Activated T-helper 9 cell treated with anti-CD3 and anti-CD28 coated beads, Interleukin-2, amount 50 U/mL, for 16 hours (primary cell): ENCODE data around the gene ERAP2.
"Not testable (repeated sequence)": the region's sequence is repeated elsewhere in the genome, so short reads cannot be mapped to it uniquely, and the experiment has no call there.

Source experiments
- DNase-seq: peaks from one replicate; pipeline ENCODE4 v3.0.0-alpha.2; 2020; ENCODE audit warnings: low read depth

ERAP2 gene

GRCh38 chr5:96876292-96876850 is at the start of gene ERAP2:
Gene ERAP2 (plus strand): TSS chr5:96876500. CDS start chr5:96879686, 3,186 bp downstream.
- DNase-seq, result no peak

GRCh38 chr5:96829297-96829696 is 47.0 kb upstream of the ERAP2 start:
- no peak for DNase-seq

GRCh38 chr5:96834016-96834415 is 42.3 kb upstream of the ERAP2 start:
- DNase-seq, result no peak

GRCh38 chr5:96835791-96836191 is 40.5 kb upstream of the ERAP2 start:
- DNase-seq, result no peak

- DNase-seq, result no peak
These were observed 39.5 kb upstream of the ERAP2 start for GRCh38 chr5:96836817-96837216.

GRCh38 chr5:96837303-96837702 is 39.0 kb upstream of the ERAP2 start:
- no peak for DNase-seq

GRCh38 chr5:96838201-96839070 is 37.9 kb upstream of the ERAP2 start:
- no peak for DNase-seq

GRCh38 chr5:96839071-96839592 is 37.2 kb upstream of the ERAP2 start:
- DNase-seq, result no peak

- not testable (repeated sequence) for DNase-seq
These were observed 34.4 kb upstream of the ERAP2 start for GRCh38 chr5:96841931-96842330.

GRCh38 chr5:96843140-96843539 is 33.2 kb upstream of the ERAP2 start:
- no peak for DNase-seq

GRCh38 chr5:96844481-96844990 is 31.8 kb upstream of the ERAP2 start:
- no peak for DNase-seq

GRCh38 chr5:96851312-96852062 is 24.8 kb upstream of the ERAP2 start:
- DNase-seq, result no peak

- no peak for DNase-seq
These were observed 23.5 kb upstream of the ERAP2 start for GRCh38 chr5:96852759-96853158.

GRCh38 chr5:96854067-96854466 is 22.2 kb upstream of the ERAP2 start:
- no peak for DNase-seq

GRCh38 chr5:96855031-96855872 is 21.0 kb upstream of the ERAP2 start:
- DNase-seq, result no peak

- no peak for DNase-seq
These were observed 19.9 kb upstream of the ERAP2 start for GRCh38 chr5:96856371-96856770.

- DNase-seq, result no peak
These were observed 18.8 kb upstream of the ERAP2 start for GRCh38 chr5:96857454-96857853.

- no peak for DNase-seq
These were observed 18.4 kb upstream of the ERAP2 start for GRCh38 chr5:96857924-96858323.

GRCh38 chr5:96859375-96859774 is 16.9 kb upstream of the ERAP2 start:
- DNase-seq, result no peak

- no peak for DNase-seq
These were observed 15.2 kb upstream of the ERAP2 start for GRCh38 chr5:96861076-96861475.

- no peak for DNase-seq
These were observed 13.2 kb upstream of the ERAP2 start for GRCh38 chr5:96863114-96863513.
